PFSK-1 (cell line): ENCODE measurements around the gene NR5A1.

ENCODE experiments used
- FOXP2 ChIP-seq: optimal IDR thresholded peaks from 2 replicates; pipeline ENCODE3; 2011; ENCODE audit warnings: borderline replicate concordance, control low read depth, inconsistent platforms; ENCODE audit not compliant: insufficient read depth; ENCODE audit errors: extremely low read length, extremely low read depth
- POLR2AphosphoS5 ChIP-seq: IDR thresholded peaks from 2 replicates; pipeline ENCODE4 v1.6.1; 2012; ENCODE audit warnings: low read depth, mild to moderate bottlenecking, control low read depth, low read length, moderate library complexity
- SIN3A ChIP-seq: IDR thresholded peaks from 2 replicates; pipeline ENCODE4 v1.6.1; 2012; ENCODE audit warnings: mild to moderate bottlenecking, low read length, moderate library complexity, borderline replicate concordance; ENCODE audit not compliant: insufficient read depth
- TAF1 ChIP-seq: IDR thresholded peaks from 2 replicates; pipeline ENCODE4 v1.6.1; 2012; ENCODE audit warnings: low read length, control low read depth, borderline replicate concordance; ENCODE audit not compliant: insufficient read depth
- TF ChIP-seq, protein P1 (sequence below), 2 experiments: IDR thresholded peaks; 2 replicates each; pipeline versions ENCODE4 v1.6.1 to v1.8.0; 2011 to 2012; ENCODE audit warnings: low read depth in 2 of 2, low read length in 2 of 2, control low read depth in 1 of 2, inconsistent platforms in 1 of 2, mild to moderate bottlenecking in 1 of 2, moderate library complexity in 1 of 2; ENCODE audit not compliant: insufficient read depth in 1 of 2

NR5A1 gene

DNA sequence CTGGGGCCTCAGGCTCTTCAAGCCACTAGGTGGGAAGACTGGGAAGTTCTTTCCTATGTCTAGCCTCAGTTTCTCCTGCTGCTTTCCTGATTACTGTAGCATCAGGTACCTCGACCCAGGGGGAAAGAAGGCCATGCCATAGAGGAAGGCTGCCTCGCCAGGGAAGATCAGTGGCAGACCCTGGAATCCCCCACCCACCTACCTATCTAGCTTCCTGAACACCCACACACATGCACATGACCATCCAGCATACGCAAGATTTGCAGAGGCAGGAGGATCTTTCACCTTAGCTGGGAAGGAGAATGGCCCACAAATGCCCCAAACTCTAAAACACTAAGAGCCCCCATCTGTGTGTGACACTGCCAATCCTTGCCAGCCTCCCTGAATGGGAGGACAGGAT, 8.0 kb downstream of the NR5A1 start:
- TF ChIP-seq, protein P1, sequence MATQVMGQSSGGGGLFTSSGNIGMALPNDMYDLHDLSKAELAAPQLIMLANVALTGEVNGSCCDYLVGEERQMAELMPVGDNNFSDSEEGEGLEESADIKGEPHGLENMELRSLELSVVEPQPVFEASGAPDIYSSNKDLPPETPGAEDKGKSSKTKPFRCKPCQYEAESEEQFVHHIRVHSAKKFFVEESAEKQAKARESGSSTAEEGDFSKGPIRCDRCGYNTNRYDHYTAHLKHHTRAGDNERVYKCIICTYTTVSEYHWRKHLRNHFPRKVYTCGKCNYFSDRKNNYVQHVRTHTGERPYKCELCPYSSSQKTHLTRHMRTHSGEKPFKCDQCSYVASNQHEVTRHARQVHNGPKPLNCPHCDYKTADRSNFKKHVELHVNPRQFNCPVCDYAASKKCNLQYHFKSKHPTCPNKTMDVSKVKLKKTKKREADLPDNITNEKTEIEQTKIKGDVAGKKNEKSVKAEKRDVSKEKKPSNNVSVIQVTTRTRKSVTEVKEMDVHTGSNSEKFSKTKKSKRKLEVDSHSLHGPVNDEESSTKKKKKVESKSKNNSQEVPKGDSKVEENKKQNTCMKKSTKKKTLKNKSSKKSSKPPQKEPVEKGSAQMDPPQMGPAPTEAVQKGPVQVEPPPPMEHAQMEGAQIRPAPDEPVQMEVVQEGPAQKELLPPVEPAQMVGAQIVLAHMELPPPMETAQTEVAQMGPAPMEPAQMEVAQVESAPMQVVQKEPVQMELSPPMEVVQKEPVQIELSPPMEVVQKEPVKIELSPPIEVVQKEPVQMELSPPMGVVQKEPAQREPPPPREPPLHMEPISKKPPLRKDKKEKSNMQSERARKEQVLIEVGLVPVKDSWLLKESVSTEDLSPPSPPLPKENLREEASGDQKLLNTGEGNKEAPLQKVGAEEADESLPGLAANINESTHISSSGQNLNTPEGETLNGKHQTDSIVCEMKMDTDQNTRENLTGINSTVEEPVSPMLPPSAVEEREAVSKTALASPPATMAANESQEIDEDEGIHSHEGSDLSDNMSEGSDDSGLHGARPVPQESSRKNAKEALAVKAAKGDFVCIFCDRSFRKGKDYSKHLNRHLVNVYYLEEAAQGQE (IDR thresholded peaks at IDR 0.05; ENCODE audit: insufficient read depth in 1 of 2, low read depth in 2 of 2, low read length in 2 of 2): no peak
- TF ChIP-seq FOXP2 (no peak), SIN3A (no peak), POLR2AphosphoS5 (no peak), TAF1 (no peak)

GRCh38 chr9:124498499-124499146, 8.6 kb downstream of the NR5A1 start:
- no peak for TF ChIP-seq POLR2AphosphoS5
- TF ChIP-seq, protein P1 (IDR thresholded peaks at IDR 0.05; ENCODE audit: insufficient read depth in 1 of 2, low read depth in 2 of 2, low read length in 2 of 2): no peak
- no peak for TF ChIP-seq SIN3A
- no peak for TF ChIP-seq TAF1
- no peak for TF ChIP-seq FOXP2

GRCh38 chr9:124498040-124498439, 9.2 kb downstream of the NR5A1 start:
- TF ChIP-seq FOXP2: no peak
- no peak for TF ChIP-seq SIN3A
- TF ChIP-seq, protein P1 (IDR thresholded peaks at IDR 0.05; ENCODE audit: insufficient read depth in 1 of 2, low read depth in 2 of 2, low read length in 2 of 2): no peak
- TF ChIP-seq POLR2AphosphoS5: no peak
- no peak for TF ChIP-seq TAF1

DNA sequence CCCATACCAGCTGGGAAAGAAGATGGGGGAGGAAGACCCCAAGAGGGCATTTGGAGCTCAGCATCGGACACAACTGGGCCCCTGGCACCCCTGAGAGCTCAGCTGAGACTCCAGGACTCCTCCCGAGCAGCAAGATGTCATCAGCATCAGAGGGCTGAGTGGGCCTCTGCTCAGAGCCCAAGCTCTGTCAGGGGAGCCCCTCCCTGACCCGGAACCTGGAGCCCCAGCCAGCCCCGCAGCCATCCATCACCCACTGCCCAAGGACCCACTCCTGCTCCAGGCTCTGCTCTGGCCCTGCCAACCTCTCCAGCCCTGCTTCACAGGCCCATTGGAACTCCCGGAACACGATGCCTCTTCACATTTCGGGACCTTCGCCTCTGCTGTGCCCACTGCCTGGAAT, 9.8 kb downstream of the NR5A1 start:
- TF ChIP-seq TAF1: no peak
- TF ChIP-seq FOXP2: no peak
- TF ChIP-seq POLR2AphosphoS5: no peak
- TF ChIP-seq, protein P1 (IDR thresholded peaks at IDR 0.05; ENCODE audit: insufficient read depth in 1 of 2, low read depth in 2 of 2, low read length in 2 of 2): no peak
- TF ChIP-seq SIN3A: no peak

- TF ChIP-seq FOXP2: no peak
- no peak for TF ChIP-seq POLR2AphosphoS5
- TF ChIP-seq, protein P1 (IDR thresholded peaks at IDR 0.05; ENCODE audit: insufficient read depth in 1 of 2, low read depth in 2 of 2, low read length in 2 of 2): no peak
- TF ChIP-seq SIN3A: no peak
- no peak for TF ChIP-seq TAF1
These were observed 10.7 kb downstream of the NR5A1 start for GRCh38 chr9:124496463-124496862.
